ENCODE data around the gene CCSER1. TPM values are rescaled to one million over a fixed set of nuclear protein-coding genes. Genes with fewer than 3 reads are reported as not detected.
A peak's percentile ranks its signal among the peaks of the same experiment; 100 is the strongest.
"Not testable (repeated sequence)": the region's sequence is repeated elsewhere in the genome, so short reads cannot be mapped to it uniquely, and the experiment has no call there.

Gene CCSER1
- total and polyA plus RNA-seq, 4 donors = 0.61 to 23.0 (median 3.8) TPM

DNA sequence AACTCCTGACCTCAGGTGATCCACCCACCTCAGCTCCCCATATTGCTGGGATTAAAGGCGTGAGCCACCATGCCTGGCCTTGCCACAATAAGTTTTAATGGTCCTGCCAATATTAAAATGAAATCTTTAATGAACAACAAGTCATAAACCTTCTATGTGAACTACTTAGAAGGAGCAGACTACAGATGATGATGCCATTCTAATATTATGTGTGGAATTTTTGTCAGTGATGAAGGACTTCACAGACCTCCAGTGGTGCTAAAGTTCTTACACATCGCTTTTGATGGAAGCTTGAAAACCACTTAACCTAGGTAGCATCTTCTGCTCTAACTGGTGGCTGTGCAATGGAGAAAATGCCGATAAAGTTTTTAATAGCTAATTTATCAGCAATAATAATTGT, 331.4 kb downstream of the CCSER1 start:
- H3K9ac ChIP-seq (ENCODE audit: insufficient read depth in 1 of 2, low read length in 2 of 2) = no peak overlapping the region
- WGBS, 2 donors = 90 to 92% methylated on average over 3 of the region's 3 CpGs
- DNase-seq (no peak), ATAC-seq (ENCODE audit: insufficient read depth, low FRiP score) (no peak)
- no peaks in the 10 kb centered on the region for H3K4me1 ChIP-seq (ENCODE audit: control insufficient read depth in 5 of 5, insufficient read depth in 5 of 5, low read length in 5 of 5)
- H3K4me3 ChIP-seq = no peak overlapping the region
- TF ChIP-seq, protein P1, sequence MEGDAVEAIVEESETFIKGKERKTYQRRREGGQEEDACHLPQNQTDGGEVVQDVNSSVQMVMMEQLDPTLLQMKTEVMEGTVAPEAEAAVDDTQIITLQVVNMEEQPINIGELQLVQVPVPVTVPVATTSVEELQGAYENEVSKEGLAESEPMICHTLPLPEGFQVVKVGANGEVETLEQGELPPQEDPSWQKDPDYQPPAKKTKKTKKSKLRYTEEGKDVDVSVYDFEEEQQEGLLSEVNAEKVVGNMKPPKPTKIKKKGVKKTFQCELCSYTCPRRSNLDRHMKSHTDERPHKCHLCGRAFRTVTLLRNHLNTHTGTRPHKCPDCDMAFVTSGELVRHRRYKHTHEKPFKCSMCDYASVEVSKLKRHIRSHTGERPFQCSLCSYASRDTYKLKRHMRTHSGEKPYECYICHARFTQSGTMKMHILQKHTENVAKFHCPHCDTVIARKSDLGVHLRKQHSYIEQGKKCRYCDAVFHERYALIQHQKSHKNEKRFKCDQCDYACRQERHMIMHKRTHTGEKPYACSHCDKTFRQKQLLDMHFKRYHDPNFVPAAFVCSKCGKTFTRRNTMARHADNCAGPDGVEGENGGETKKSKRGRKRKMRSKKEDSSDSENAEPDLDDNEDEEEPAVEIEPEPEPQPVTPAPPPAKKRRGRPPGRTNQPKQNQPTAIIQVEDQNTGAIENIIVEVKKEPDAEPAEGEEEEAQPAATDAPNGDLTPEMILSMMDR (IDR thresholded peaks at IDR 0.05; ENCODE audit: control extremely low read depth, extremely low read depth) = no peak
- H3K27me3 ChIP-seq (ENCODE audit: control insufficient read depth in 3 of 3, insufficient read depth in 3 of 3, low read length in 2 of 3) = no peaks in the 10 kb centered on the region
- H3K9me3 ChIP-seq (ENCODE audit: control insufficient read depth in 4 of 4, insufficient read depth in 3 of 4, low read length in 3 of 4) = peaks cover 0 to 10% (median 3%) of the 10 kb centered on the region in 4 donors
- H3K36me3 ChIP-seq (ENCODE audit: control insufficient read depth in 4 of 4, insufficient read depth in 4 of 4, low read length in 4 of 4) = no peaks in the 10 kb centered on the region
- no peak overlapping the region for H3K27ac ChIP-seq (ENCODE audit: low read depth in 1 of 2, low read length in 1 of 2)

DNA sequence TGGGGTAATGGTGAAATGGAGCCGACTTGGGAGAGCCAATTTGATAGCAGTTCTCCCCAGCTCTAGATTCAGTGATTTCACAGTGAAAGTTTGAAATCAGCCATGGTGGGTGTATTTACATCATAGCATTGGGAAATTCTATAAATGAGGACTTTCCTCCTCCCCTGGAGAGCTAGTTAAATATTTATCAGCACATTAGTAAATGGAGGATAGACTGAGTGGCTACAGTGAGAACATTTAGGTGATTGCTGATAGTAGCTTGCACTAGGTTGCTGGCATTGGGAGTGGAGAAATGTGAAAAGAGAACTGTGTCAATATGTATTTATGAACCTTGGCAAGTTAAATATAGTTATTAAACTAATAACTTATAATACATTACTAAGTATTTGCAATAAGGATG, 347.3 kb downstream of the CCSER1 start:
- 48 to 65% methylated on average over 1 of the region's 1 CpG for WGBS, 2 donors
- Histone ChIP-seq H3K9ac (ENCODE audit: insufficient read depth in 1 of 2, low read length in 2 of 2) (no peak overlapping the region), H3K36me3 (ENCODE audit: control insufficient read depth in 4 of 4, insufficient read depth in 4 of 4, low read length in 4 of 4) (no peaks in the 10 kb centered on the region), H3K9me3 (ENCODE audit: control insufficient read depth in 4 of 4, insufficient read depth in 3 of 4, low read length in 3 of 4) (no peaks in the 10 kb centered on the region), H3K27ac (ENCODE audit: low read depth in 1 of 2, low read length in 1 of 2) (no peak overlapping the region), H3K4me1 (ENCODE audit: control insufficient read depth in 5 of 5, insufficient read depth in 5 of 5, low read length in 5 of 5) (no peaks in the 10 kb centered on the region), H3K4me3 (no peak overlapping the region), H3K27me3 (ENCODE audit: control insufficient read depth in 3 of 3, insufficient read depth in 3 of 3, low read length in 2 of 3) (no peaks in the 10 kb centered on the region)
- ATAC-seq (ENCODE audit: insufficient read depth, low FRiP score) = no peak
- peak in 1 of 3 donors; percentile 38 for DNase-seq
- TF ChIP-seq, protein P1 (IDR thresholded peaks at IDR 0.05; ENCODE audit: control extremely low read depth, extremely low read depth) = no peak

DNA sequence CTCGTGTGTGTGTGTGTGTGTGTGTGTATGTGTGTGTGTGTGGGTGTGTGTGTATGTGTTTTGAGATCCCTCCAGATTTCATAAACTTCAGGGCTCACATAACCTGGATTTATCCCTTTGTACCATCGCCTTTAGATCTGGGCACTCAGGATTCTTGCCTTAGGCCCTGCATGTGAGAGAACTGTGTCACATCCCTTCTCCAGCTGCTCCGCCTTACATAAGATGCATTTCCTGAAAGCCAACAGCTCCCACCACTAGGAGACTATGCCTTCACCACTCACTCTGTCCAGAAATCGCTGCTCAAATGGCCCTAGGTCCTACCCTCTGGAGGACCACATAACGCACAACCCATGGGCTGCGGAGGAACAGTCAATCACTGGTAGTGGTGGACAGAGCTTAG, 348.8 kb downstream of the CCSER1 start:
- Histone ChIP-seq H3K27me3 (ENCODE audit: control insufficient read depth in 3 of 3, insufficient read depth in 3 of 3, low read length in 2 of 3) (no peaks in the 10 kb centered on the region), H3K4me3 (no peak overlapping the region), H3K4me1 (ENCODE audit: control insufficient read depth in 5 of 5, insufficient read depth in 5 of 5, low read length in 5 of 5) (no peaks in the 10 kb centered on the region), H3K36me3 (ENCODE audit: control insufficient read depth in 4 of 4, insufficient read depth in 4 of 4, low read length in 4 of 4) (no peaks in the 10 kb centered on the region), H3K9ac (ENCODE audit: insufficient read depth in 1 of 2, low read length in 2 of 2) (no peak overlapping the region), H3K9me3 (ENCODE audit: control insufficient read depth in 4 of 4, insufficient read depth in 3 of 4, low read length in 3 of 4) (no peaks in the 10 kb centered on the region), H3K27ac (ENCODE audit: low read depth in 1 of 2, low read length in 1 of 2) (no peak overlapping the region)
- TF ChIP-seq, protein P1 (IDR thresholded peaks at IDR 0.05; ENCODE audit: control extremely low read depth, extremely low read depth) = no peak
- no peak for DNase-seq
- no peak for ATAC-seq (ENCODE audit: insufficient read depth, low FRiP score)
- 87 to 93% methylated on average over 6 of the region's 6 CpGs for whole genome bisulfite sequencing, 2 donors

DNA sequence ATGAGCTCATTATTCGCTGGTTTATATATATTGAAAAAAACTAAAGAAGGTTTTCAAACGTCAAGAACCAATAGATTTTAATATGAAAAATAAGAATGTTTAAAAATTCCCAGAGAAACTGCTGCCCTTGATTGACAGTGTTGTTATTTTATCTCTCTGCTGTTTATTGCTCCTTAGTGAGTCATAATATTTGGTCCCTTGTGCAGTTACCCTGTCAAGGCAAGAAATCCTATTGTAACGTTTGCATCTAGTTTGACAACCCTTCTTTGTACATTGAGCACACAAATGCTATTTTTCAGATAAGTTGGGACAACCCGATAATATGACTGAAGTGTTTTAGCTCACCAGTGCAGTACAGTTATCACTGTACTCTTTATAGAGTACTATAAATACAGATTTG, 349.4 kb downstream of the CCSER1 start:
- 85 to 89% methylated on average over 4 of the region's 4 CpGs for WGBS, 2 donors
- H3K27ac ChIP-seq (ENCODE audit: low read depth in 1 of 2, low read length in 1 of 2) = no peak overlapping the region

DNA sequence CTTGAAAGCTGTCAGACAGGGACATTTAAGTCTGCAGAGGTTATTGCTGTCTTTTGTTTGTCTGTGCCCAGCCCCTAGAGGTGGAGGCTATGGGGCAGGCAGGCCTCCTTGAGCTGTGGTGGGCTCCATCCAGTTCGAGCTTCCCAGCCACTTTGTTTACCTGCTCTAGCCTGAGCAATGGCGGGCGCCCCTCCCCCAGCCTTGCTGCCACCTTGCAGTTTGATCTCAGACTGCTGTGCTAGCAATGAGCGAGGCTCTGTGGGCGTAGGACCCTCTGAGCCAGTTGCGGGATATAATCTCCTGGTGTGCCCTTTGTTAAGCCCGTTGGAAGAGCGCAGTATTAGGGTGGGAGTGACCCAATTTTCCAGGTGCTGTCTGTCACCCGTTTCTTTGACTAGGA, 357.7 kb downstream of the CCSER1 start:
- not testable (repeated sequence) for H3K36me3 ChIP-seq (ENCODE audit: control insufficient read depth in 4 of 4, insufficient read depth in 4 of 4, low read length in 4 of 4); H3K9ac ChIP-seq (ENCODE audit: insufficient read depth in 1 of 2, low read length in 2 of 2); H3K4me3 ChIP-seq; H3K4me1 ChIP-seq (ENCODE audit: control insufficient read depth in 5 of 5, insufficient read depth in 5 of 5, low read length in 5 of 5); DNase-seq; H3K27me3 ChIP-seq (ENCODE audit: control insufficient read depth in 3 of 3, insufficient read depth in 3 of 3, low read length in 2 of 3); H3K27ac ChIP-seq (ENCODE audit: low read depth in 1 of 2, low read length in 1 of 2); H3K9me3 ChIP-seq (ENCODE audit: control insufficient read depth in 4 of 4, insufficient read depth in 3 of 4, low read length in 3 of 4); ATAC-seq (ENCODE audit: insufficient read depth, low FRiP score)
- 93% methylated on average over 9 of the region's 9 CpGs for WGBS, 2 donors

More for the DNA sequence above, 349.4 kb downstream of the CCSER1 start:
- TF ChIP-seq, protein P1 (IDR thresholded peaks at IDR 0.05; ENCODE audit: control extremely low read depth, extremely low read depth) = no peak
- no peaks in the 10 kb centered on the region for H3K36me3 ChIP-seq (ENCODE audit: control insufficient read depth in 4 of 4, insufficient read depth in 4 of 4, low read length in 4 of 4)
- no peak for ATAC-seq (ENCODE audit: insufficient read depth, low FRiP score)
- H3K4me3 ChIP-seq = no peak overlapping the region
- H3K27me3 ChIP-seq (ENCODE audit: control insufficient read depth in 3 of 3, insufficient read depth in 3 of 3, low read length in 2 of 3) = no peaks in the 10 kb centered on the region
- DNase-seq = no peak
- no peaks in the 10 kb centered on the region for H3K4me1 ChIP-seq (ENCODE audit: control insufficient read depth in 5 of 5, insufficient read depth in 5 of 5, low read length in 5 of 5)
- no peak overlapping the region for H3K9ac ChIP-seq (ENCODE audit: insufficient read depth in 1 of 2, low read length in 2 of 2)
- H3K9me3 ChIP-seq (ENCODE audit: control insufficient read depth in 4 of 4, insufficient read depth in 3 of 4, low read length in 3 of 4) = no peaks in the 10 kb centered on the region
